Measurements from ENCODE around the gene TMEM91. TPM values are rescaled to one million over a fixed set of nuclear protein-coding genes. Genes with fewer than 3 reads are reported as not detected.

TMEM91 gene
- total and polyA plus RNA-seq, 2 of the 13 experiments (the other 11 are each of a cell fraction or from before 2014, with no cell fraction given), result 6.3 to 10.3 TPM

DNA sequence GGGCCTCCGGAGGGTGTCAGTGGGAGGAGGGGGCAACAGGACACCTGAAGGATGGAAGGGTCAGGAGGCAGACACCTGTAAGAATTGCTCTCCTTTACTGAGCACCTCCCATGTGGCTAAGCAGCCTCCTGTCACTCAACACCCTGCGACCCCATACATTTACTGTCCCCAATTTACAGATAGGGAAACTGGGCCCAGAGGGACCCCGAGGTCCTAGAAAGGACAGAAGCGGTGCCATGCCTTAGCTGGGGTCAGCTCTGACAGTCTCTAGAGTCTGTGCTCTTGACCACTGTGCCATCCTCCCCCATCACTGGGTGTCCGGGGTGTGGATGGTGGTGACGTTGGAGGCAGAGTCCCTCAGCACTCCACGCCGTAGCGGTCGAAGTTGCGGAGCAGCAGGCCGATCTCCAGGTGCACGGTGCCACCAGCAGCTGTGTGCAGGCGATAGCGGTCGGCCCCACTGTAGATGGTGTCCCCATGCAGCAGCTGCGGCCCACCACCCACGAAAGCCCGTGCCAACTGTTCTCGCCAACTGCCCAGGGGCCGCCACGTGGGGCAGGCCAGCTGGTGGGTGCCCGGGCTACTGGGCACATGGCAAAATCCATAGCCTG lies 21.9 kb upstream of the TMEM91 start:
- peak overlapping the region; percentile 77 for H3K4me2 ChIP-seq (ENCODE audit: low read depth, low read length)
- intact Hi-C loops (cut with micrococcal nuclease; ENCODE audit: unreplicated experiment) (no loop called here), in situ Hi-C loops (cut with HindIII; ENCODE audit: extremely low pct_ligation_motif_present, low pct_unique_long_range_greater_than_20kb) (loop anchor here (5.0 kb wide), 1 partner anchor 42 kb away; the partner anchor contains the start of gene CCDC97)
- peak overlapping the region; percentile 66 for H3K9ac ChIP-seq (ENCODE audit: insufficient read depth, low read depth, low read length)
- ChIA-PET CTCF (ENCODE audit: low intra/inter-chr PET ratio, low total read pairs) (interaction anchor here (2.3 kb wide), 1 partner anchor 33 kb away, joined by 12 read pairs; no protein-coding TSS in a partner anchor), POLR2A (interaction anchor here (2.3 to 2.4 kb wide), 2 partner anchors 9 to 32 kb away, joined by 7 to 13 read pairs; partner anchors contain the start of gene B9D2)
- peaks cover 12% of the 10 kb centered on the region; the same call in 1 of the 2 replicates for H4K20me1 ChIP-seq (ENCODE audit: insufficient read depth, low read length)
- no peaks in the 10 kb centered on the region for H3K36me3 ChIP-seq (replicated peaks in 1 of 2; ENCODE audit: control insufficient read depth in 1 of 2, insufficient read depth in 2 of 2, low read length in 2 of 2)
- DNase-seq (ENCODE audit: low spot score) (no peak), FAIRE-seq (no peak), ATAC-seq (no peak)
- H3K79me2 ChIP-seq (ENCODE audit: insufficient read depth, low read length), result peaks cover 29% of the 10 kb centered on the region
- TF ChIP-seq MYNN (CRISPR knock-in tag; IDR thresholded peaks at IDR 0.05; ENCODE audit: low read depth) (no peak), KLF15 (CRISPR knock-in tag; IDR thresholded peaks at IDR 0.05; ENCODE audit: borderline replicate concordance) (no peak), ZBTB38 (CRISPR knock-in tag; IDR thresholded peaks at IDR 0.05) (peak; percentile 35; the same call in 1 of the 2 replicates), AGO2 (optimal IDR thresholded peaks at IDR 0.05; ENCODE audit: low read depth, low read length) (peak; percentile 37), TEAD3 (CRISPR knock-in tag; optimal IDR thresholded peaks at IDR 0.05; ENCODE audit: borderline replicate concordance) (peak; percentile 7), ZNF350 (CRISPR knock-in tag; IDR thresholded peaks at IDR 0.05; ENCODE audit: borderline replicate concordance, low read depth) (0 out of 2 replicates have a peak, but pooled peaks have one; percentile 26)
- TF ChIP-seq, protein P1, sequence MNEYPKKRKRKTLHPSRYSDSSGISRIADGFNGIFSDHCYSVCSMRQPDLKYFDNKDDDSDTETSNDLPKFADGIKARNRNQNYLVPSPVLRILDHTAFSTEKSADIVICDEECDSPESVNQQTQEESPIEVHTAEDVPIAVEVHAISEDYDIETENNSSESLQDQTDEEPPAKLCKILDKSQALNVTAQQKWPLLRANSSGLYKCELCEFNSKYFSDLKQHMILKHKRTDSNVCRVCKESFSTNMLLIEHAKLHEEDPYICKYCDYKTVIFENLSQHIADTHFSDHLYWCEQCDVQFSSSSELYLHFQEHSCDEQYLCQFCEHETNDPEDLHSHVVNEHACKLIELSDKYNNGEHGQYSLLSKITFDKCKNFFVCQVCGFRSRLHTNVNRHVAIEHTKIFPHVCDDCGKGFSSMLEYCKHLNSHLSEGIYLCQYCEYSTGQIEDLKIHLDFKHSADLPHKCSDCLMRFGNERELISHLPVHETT (CRISPR knock-in tag; conservative IDR thresholded peaks at IDR 0.05), result 0 out of 2 replicates have a peak, but pooled peaks have one; percentile 12
- TF ChIP-seq, protein P2, sequence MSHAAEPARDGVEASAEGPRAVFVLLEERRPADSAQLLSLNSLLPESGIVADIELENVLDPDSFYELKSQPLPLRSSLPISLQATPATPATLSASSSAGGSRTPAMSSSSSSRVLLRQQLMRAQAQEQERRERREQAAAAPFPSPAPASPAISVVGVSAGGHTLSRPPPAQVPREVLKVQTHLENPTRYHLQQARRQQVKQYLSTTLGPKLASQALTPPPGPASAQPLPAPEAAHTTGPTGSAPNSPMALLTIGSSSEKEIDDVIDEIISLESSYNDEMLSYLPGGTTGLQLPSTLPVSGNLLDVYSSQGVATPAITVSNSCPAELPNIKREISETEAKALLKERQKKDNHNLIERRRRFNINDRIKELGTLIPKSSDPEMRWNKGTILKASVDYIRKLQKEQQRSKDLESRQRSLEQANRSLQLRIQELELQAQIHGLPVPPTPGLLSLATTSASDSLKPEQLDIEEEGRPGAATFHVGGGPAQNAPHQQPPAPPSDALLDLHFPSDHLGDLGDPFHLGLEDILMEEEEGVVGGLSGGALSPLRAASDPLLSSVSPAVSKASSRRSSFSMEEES (CRISPR knock-in tag; IDR thresholded peaks at IDR 0.05), result 0 out of 2 replicates have a peak, but pooled peaks have one; percentile 10
- TF ChIP-seq, protein P3, sequence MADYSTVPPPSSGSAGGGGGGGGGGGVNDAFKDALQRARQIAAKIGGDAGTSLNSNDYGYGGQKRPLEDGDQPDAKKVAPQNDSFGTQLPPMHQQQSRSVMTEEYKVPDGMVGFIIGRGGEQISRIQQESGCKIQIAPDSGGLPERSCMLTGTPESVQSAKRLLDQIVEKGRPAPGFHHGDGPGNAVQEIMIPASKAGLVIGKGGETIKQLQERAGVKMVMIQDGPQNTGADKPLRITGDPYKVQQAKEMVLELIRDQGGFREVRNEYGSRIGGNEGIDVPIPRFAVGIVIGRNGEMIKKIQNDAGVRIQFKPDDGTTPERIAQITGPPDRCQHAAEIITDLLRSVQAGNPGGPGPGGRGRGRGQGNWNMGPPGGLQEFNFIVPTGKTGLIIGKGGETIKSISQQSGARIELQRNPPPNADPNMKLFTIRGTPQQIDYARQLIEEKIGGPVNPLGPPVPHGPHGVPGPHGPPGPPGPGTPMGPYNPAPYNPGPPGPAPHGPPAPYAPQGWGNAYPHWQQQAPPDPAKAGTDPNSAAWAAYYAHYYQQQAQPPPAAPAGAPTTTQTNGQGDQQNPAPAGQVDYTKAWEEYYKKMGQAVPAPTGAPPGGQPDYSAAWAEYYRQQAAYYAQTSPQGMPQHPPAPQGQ (CRISPR knock-in tag; IDR thresholded peaks at IDR 0.05; ENCODE audit: borderline replicate concordance), result no peak
- WGBS (ENCODE audit: low lambda C conversion rate), result 95% methylated on average over 14 of the region's 23 CpGs
- no peaks in the 10 kb centered on the region; a peak in 2 of 5 replicates for H3K27me3 ChIP-seq (ENCODE audit: control insufficient read depth in 1 of 2, insufficient read depth in 2 of 2, low read length in 2 of 2)
- TSS peak; percentile 38 for BruUV-seq (replicated peaks)
- H3K4me3 ChIP-seq (replicated peaks in 1 of 3; ENCODE audit: insufficient read depth in 1 of 3, low read depth in 2 of 3, low read length in 3 of 3), result peak overlapping the region; percentile 27 to 95 (median 95); a peak in 5 of 6 replicates
- H2AFZ ChIP-seq (ENCODE audit: low read length), result no peak overlapping the region
- H3K4me1 ChIP-seq (ENCODE audit: insufficient read depth, low read length), result peaks cover 27% of the 10 kb centered on the region
- no peaks in the 10 kb centered on the region for H3K9me3 ChIP-seq (ENCODE audit: low read length)
- H3K27ac ChIP-seq (ENCODE audit: extremely low read length, insufficient read depth, low read length), result no peak overlapping the region

Measured in HepG2 (cell line).